Suppressor macrophage treated with lipopolysaccharide for 1 hour (primary cell): ENCODE results near the gene EXOC2.
A peak's percentile ranks its signal among the peaks of the same experiment; 100 is the strongest.

ENCODE experiments used
- DNase-seq, 3 donors: peaks; one replicate each; pipeline ENCODE4 v3.0.0-alpha.2; 2020 to 2022

The EXOC2 gene, protein sequence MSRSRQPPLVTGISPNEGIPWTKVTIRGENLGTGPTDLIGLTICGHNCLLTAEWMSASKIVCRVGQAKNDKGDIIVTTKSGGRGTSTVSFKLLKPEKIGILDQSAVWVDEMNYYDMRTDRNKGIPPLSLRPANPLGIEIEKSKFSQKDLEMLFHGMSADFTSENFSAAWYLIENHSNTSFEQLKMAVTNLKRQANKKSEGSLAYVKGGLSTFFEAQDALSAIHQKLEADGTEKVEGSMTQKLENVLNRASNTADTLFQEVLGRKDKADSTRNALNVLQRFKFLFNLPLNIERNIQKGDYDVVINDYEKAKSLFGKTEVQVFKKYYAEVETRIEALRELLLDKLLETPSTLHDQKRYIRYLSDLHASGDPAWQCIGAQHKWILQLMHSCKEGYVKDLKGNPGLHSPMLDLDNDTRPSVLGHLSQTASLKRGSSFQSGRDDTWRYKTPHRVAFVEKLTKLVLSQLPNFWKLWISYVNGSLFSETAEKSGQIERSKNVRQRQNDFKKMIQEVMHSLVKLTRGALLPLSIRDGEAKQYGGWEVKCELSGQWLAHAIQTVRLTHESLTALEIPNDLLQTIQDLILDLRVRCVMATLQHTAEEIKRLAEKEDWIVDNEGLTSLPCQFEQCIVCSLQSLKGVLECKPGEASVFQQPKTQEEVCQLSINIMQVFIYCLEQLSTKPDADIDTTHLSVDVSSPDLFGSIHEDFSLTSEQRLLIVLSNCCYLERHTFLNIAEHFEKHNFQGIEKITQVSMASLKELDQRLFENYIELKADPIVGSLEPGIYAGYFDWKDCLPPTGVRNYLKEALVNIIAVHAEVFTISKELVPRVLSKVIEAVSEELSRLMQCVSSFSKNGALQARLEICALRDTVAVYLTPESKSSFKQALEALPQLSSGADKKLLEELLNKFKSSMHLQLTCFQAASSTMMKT

DNA sequence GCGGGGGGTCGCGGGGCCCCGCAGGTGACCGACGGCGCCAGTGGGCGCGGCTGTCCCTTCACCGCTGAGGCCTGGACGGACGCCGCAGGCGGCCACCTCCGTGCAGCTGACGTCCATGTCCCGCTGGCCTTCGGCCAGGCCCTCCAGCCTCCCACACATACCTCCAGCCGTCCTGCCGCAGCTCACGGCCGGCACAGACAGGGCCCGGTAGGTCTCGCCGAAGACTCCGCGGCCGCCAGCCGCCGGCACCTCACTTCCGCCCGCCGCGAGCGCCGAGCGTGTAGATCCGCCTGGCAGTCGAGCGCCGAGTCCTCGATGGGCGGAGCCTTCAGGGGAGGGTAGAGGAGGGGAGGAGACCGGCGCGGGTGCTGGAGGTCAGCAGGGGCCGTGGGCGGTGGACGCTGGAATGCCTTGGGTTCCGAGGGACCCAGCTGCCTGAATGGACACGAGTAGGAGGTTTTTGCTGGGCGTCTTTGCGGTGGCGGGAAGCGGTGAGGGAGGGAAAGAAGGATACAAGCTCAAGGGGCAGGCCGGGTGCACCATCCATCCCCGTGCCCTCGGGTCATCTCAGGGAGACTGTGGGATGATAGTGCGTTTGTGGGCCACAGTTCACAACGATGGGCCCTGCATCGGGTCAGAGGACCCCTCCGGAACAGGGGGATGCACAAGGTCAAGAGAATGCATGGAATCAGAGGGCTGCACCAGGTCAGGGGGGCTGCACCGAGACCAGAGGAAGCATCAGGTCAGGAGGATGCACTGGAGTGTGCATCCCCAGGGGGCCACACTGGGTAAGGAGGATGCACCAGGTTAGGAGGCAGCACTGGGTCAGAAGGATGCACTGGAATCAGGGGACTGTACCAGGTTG, at the start of gene EXOC2:
Gene EXOC2, minus strand, starts transcription at position 282 of the 865 bp plus-strand sequence. CDS start 55,321 bp downstream, outside the sequence.
- peak; percentile 90 to 95 (median 91) for DNase-seq

DNA sequence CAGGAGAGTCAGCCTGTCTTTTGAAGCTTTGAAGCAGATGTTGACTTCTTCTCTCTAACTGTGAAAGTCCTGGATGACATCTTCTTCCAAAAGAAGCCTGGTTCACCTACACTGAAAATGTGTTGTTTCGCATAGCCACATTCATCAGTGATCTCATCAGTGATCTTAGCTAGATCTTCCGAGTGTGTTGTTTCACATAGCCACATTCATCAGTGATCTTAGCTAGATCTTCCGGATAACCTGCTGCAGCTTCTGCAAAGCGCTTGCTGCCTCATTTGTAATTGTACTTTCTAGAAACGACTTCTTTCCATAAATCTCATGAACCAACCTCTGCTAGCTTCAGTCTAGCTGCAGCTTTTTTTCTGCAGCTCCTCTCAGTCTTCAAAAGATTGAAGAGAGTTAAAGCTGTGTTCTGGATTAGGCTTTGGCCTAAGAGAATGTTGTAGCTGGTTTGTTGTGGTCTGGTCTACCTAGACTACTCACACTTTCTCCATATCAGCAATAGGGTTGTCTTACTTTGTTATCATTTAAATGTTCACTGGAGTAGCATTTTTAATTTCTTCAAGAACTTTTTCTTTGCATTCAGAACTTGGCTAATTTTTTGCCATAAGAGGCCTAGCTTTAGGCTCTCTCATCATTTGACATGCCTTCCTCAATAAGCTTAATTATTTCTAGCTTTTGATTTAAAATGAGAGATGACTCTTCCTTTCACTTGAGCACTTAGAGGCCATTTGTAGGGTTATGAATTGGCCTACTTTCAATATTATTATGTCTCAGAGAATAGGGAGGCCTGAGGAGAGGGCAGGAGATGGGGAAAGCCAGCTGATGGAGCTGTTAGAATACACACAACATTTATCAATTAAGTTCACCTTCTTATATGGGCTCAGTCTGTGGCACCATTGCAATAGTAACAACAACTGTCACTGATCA, 48.7 kb upstream of the EXOC2 start:
- no peak for DNase-seq

DNA sequence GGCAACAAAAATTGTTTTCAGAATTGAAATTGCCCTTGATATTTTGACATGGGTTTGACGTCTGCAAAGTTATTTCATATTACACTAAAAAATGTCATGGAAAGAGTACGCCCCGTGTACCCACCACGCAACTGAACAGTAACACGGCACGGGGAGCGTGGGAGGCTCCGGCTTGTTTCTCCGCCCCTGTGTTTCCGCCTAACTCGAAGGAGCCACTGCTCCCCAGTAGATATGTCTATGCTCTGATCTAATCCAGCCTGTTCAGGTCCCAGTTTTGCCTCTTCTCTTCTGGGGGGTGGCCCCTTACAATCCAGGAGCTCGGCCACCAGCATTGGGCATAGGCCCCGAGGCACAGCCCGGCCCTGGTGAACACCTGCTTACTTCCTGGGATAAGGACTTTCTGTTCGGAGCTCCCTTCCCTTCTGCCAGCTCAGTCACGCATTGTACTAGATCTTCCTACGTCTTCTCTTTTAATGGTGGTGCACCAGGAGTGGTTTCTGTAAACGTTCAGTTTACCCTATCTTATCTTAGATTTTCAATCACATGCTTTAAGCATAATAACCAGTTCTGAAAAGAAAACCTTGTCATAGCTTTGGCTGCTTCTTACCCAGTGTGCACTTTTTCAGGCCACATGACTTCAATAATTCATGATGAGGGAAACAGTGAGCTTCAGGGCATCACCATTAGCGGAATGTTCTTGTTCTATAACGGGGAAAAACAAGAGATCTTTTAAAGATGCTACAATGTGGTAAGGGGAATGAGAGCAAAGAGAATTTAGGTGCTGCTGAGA, 43.9 kb upstream of the EXOC2 start:
- no peak for DNase-seq

DNA sequence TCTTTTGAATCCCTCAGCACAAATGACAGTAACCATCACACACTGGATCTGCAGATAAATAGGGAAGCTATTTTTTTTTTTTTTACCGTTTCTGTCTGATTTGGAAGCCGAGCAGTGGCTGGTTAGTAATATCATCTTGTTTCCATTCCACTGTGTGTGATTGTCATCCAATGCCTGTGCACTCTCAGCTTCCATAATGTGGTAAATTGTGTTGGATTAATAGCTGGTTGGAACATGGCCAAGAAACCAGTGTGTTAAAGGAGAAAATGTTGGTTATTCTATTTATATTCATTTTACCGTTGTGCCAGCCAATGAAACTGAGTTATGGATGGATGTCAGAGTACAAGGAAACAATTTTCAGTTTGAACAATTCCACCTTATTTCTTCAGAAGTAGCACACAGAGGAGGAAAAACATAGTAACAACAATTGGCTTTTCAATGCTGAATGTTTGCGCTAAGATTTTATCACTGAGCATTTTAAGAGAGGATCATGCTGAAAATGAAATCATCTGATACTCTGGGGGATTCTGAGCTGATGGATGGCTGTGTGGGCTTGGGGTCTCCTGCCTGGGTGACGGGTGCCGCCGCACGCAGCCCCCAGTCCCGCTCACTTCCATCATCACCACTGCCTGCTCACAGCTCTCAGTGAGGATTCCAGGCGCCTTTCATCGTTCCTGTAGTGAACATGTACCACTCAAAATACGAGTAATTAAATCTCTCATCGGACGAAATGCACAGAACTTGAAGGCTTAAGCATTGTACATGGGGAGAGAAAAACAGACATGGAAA, 40.7 kb upstream of the EXOC2 start:
- DNase-seq, result no peak

- DNase-seq, result no peak
Observed at GRCh38 chr6:731924-732323, 39.0 kb upstream of the EXOC2 start.

DNA sequence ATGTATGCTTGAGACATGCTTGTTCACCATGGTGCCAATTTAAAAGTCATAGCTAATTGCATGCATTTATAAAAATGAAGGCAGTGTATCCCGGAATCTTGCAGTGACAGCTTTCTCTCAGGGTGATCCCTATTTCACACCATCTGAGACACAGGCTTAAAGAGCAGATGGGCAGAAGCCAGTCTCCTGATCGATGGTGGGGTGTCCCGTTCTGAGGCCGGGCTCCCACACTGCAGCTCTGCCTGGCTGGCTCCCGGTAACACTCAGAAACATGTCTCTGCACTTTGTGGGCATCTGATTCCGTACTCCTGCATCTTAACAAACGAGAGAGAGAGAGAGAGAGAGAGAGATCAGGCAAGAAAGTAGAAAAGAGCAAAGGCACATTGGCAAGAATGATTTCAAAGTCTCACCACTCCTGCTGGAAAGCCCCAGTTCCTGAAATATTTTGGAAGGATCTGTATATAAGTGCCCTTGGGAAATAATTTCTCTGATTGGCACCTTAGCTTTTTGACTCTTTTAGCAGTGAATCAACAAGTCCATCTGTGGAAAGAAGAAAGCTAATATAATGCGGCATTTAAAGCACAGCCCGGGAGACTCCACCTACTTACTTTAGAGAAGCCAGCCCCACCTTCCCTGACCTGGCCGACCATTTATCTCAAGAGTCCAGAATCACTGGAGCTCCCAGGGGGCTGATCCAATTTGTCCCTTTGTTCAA, 36.8 kb upstream of the EXOC2 start:
- no peak for DNase-seq

GRCh38 chr6:727856-728255, 34.9 kb upstream of the EXOC2 start:
- no peak for DNase-seq

DNA sequence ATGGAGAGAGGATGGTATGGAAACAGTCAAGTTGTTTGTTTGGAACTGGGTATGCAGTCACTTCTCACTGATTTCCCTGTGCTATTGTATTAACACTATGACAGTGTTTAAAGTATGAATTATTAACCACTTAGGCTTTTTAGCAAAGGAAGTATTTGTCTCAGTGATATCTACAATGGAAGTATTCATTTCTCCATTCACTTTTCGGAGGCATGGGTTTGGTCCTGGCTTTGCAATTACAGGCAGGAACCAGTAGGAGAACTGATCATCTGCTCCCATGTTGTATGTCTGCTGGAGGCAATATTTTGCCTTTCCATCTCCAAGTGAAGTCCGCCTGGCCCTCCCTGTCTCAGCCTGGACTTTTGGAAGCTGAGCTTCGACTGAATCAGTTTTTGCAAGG, 30.6 kb upstream of the EXOC2 start:
- no peak for DNase-seq

DNA sequence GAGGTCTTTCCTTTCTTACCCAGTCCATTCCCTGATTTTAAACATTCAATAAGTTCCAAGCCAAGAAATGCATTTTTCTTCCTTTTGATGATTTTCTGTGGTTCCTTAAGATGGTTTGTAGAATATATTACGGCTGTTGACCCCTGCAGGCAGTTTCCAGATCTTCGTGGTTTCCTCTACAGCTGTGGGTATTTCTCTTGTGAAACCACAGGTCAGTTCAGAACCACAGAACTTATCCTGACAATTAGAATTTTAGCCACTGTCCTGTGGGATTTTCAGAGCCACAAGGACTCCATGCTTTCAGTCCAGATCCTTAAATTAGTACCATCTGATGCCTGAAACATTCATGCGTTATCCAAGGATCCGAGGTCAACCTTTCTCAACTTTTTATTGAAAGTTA, 29.7 kb upstream of the EXOC2 start:
- no peak for DNase-seq

DNA sequence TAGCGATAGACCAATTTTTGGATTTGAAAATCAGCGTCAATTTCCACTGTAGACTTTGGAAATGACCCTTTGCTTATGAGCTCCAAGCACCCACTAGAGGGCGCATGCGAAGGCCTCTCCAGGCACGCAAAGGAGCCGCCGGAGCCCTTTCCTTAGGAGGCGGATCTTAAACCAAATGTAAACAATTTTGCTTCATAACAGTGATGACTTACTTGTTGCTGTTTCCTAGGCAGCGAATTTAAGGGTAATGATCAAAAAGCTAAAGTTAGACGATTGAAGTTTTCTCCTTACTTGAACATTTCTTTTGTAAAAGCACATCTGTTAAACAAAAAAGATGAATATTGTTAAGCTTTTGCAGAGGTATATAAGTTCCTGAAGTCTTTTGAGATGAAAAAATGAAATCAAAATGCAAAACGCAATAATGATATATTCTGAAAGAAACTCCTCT, 29.2 kb upstream of the EXOC2 start:
- peak; percentile 83 to 92 (median 89) for DNase-seq

- DNase-seq, result no peak
Observed at GRCh38 chr6:718345-718744, 25.4 kb upstream of the EXOC2 start.

GRCh38 chr6:717135-717534, 24.2 kb upstream of the EXOC2 start:
- no peak for DNase-seq

DNA sequence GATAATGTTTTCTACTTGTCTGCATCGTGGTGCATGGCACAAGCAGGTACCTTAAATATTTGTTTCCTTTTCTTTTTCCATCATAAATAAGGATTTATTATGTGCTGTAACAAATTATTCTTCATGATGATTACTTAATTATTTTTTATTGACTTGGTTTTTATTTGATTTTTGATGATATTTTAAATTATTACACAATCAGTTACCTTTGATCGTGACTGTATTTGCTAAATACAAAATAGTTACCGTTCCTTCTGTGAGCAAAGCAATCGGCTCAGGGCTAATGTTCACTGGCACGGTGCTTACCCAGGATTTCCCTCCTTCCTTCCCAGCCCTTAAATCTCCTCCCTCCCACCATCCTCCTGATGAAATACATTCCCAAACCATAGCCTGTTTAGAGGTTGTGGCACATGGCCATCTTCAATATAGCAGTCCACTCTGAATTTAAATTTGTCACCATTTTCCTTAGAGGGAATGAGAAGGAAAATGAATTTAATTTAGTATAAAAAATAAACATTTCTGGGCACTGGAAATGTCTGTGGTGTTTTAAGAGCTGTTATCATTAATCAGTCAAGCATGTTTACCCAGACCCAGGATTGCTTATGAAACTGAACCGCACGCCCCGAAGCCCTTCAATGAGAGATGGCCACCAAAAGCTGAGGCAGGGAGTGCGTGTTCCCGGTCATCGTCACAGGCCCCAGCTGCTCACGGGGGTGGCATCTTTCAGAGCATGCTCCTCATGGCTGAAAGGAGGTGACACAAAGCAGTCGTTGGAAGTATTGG, 23.0 kb upstream of the EXOC2 start:
- DNase-seq, result no peak

DNA sequence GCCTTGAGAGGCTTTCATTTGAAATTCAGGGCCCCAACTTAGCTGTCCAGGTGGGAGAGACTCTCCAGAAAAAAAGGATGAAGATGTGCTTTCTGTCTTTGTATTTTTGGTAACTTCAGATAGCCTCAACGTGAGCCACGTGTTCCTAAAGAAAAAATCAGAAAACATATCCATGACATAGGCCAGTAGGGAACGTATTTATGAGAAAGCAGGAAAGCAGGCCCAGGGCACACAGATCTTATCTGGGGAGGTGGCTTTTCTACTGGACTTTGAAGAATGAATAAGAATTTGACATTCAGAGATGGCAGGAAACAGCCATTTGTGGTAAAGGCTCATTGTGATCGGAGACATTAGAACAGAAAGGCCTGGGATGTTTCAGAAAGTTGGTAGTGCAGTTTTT, 21.2 kb upstream of the EXOC2 start:
- no peak for DNase-seq

DNA sequence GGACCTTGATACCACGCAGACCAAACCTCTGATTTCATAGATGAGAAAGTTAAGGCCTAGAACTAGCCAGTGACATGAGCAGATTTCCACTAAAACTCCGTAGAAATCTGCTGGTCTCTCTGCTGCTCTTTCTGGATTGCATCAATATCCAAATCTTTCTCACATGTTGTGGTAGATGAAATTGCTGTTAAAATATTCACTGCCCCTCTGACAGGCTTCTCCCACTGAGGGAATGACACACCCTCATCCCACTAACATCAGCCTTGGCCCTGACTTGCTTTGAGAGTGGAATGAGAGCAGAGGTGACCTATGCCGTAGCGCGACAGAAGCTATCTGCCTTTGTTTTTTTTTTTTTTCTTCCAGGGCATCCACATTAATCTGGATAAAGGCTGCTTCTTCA, 20.4 kb upstream of the EXOC2 start:
- DNase-seq, result no peak

DNA sequence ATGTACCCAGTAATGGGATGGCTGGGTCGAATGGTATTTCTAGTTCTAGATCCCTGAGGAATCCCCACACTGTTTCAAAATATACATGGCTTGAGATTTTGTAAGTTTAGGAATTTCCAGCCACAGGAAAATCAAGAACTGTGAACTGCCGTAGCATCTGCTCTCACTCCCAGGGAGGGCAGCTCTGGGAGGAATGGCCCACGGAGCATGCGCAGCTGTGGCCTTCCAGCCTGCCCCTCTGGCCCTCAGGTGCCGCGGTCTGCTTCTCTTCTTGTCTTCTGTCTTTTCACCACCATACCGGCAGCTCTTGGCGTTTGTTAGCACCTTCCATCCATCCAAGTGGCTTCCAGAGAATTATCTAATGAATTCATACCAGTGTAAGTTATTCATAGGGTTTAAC, 19.9 kb upstream of the EXOC2 start:
- no peak for DNase-seq

- no peak for DNase-seq
Observed at GRCh38 chr6:711925-712324, 19.0 kb upstream of the EXOC2 start.
